ENCODE data around the gene VWA1.

DNA sequence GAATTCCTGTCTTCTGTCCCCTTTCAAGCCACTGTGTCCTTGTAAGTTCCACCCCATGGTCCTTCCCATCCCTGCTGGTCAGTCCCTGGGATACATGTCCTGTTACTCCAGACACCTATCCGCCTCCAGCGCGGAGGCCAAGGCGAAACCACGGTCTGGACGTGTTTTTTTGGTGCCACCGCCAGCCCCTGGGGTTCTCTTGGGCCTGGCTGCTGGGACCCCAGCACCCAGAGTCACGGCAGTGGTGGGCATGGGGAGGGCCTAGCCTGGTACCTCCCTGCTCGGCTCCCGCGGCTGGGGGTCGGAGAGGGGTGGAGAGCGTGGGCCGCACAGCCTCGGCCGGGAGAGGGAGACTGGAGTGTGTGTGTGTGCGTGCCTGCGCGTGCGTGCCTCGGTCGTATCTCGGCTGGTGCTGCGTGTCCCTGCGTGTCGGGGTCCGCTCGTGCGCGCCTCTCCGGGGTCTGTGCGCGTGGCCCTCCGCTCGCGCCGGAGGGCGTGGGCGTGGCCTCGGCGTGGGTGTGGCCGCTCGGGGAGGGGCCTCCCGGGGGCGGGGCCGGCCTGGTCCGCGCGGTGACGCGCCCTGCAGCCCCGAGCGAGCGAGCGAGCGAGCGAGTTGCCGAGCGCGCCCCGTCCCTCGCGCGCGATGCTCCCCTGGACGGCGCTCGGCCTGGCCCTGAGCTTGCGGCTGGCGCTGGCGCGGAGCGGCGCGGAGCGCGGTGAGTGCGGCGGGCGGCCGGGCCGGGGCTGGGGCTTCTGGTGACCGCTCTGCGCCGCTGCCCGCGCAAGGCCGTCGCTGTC, at the start of gene VWA1:
- TF ChIP-seq POLR2A (IDR thresholded peaks at IDR 0.05) (no peak), EP300 (IDR thresholded peaks at IDR 0.05) (no peak)
- TF ChIP-seq, protein P1, sequence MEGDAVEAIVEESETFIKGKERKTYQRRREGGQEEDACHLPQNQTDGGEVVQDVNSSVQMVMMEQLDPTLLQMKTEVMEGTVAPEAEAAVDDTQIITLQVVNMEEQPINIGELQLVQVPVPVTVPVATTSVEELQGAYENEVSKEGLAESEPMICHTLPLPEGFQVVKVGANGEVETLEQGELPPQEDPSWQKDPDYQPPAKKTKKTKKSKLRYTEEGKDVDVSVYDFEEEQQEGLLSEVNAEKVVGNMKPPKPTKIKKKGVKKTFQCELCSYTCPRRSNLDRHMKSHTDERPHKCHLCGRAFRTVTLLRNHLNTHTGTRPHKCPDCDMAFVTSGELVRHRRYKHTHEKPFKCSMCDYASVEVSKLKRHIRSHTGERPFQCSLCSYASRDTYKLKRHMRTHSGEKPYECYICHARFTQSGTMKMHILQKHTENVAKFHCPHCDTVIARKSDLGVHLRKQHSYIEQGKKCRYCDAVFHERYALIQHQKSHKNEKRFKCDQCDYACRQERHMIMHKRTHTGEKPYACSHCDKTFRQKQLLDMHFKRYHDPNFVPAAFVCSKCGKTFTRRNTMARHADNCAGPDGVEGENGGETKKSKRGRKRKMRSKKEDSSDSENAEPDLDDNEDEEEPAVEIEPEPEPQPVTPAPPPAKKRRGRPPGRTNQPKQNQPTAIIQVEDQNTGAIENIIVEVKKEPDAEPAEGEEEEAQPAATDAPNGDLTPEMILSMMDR (IDR thresholded peaks at IDR 0.05) = no peak

All from suprapubic skin (tissue), 3 donors.